ENCODE results near the gene SORCS3.

Gene SORCS3

GRCh38 chr10:105146436-105146835 lies 505.3 kb downstream of the SORCS3 start:
- H3K4me3 ChIP-seq (ENCODE audit: low read depth, low read length): no peak overlapping the region

GRCh38 chr10:105148456-105148855 lies 507.4 kb downstream of the SORCS3 start:
- H3K4me3 ChIP-seq (ENCODE audit: low read depth, low read length): no peak overlapping the region
- H3K36me3 ChIP-seq (ENCODE audit: control insufficient read depth, insufficient read depth, low read length): no peaks in the 10 kb centered on the region
- H3K27me3 ChIP-seq (ENCODE audit: control insufficient read depth, insufficient read depth, low read length): no peaks in the 10 kb centered on the region
- no peak overlapping the region for H3K9ac ChIP-seq (ENCODE audit: low read length)
- H3K27ac ChIP-seq (ENCODE audit: low read depth, low read length): no peak overlapping the region
- no peaks in the 10 kb centered on the region for H3K4me1 ChIP-seq (ENCODE audit: control insufficient read depth, insufficient read depth, low read length)
- H3K9me3 ChIP-seq (ENCODE audit: control insufficient read depth, insufficient read depth, low read depth, low read length): no peaks in the 10 kb centered on the region

More at GRCh38 chr10:105146436-105146835, 505.3 kb downstream of the SORCS3 start:
- H3K36me3 ChIP-seq (ENCODE audit: control insufficient read depth, insufficient read depth, low read length): no peaks in the 10 kb centered on the region
- H3K9ac ChIP-seq (ENCODE audit: low read length): no peak overlapping the region
- no peaks in the 10 kb centered on the region for H3K9me3 ChIP-seq (ENCODE audit: control insufficient read depth, insufficient read depth, low read depth, low read length)
- no peaks in the 10 kb centered on the region for H3K4me1 ChIP-seq (ENCODE audit: control insufficient read depth, insufficient read depth, low read length)
- H3K27ac ChIP-seq (ENCODE audit: low read depth, low read length): no peak overlapping the region
- H3K27me3 ChIP-seq (ENCODE audit: control insufficient read depth, insufficient read depth, low read length): no peaks in the 10 kb centered on the region

GRCh38 chr10:105148921-105149320 lies 507.8 kb downstream of the SORCS3 start:
- Histone ChIP-seq H3K4me1 (ENCODE audit: control insufficient read depth, insufficient read depth, low read length) (no peaks in the 10 kb centered on the region), H3K27me3 (ENCODE audit: control insufficient read depth, insufficient read depth, low read length) (no peaks in the 10 kb centered on the region), H3K36me3 (ENCODE audit: control insufficient read depth, insufficient read depth, low read length) (no peaks in the 10 kb centered on the region), H3K27ac (ENCODE audit: low read depth, low read length) (no peak overlapping the region), H3K4me3 (ENCODE audit: low read depth, low read length) (no peak overlapping the region), H3K9me3 (ENCODE audit: control insufficient read depth, insufficient read depth, low read depth, low read length) (no peaks in the 10 kb centered on the region), H3K9ac (ENCODE audit: low read length) (no peak overlapping the region)

- Histone ChIP-seq H3K9me3 (ENCODE audit: control insufficient read depth, insufficient read depth, low read depth, low read length) (no peaks in the 10 kb centered on the region), H3K36me3 (ENCODE audit: control insufficient read depth, insufficient read depth, low read length) (no peaks in the 10 kb centered on the region), H3K4me3 (ENCODE audit: low read depth, low read length) (no peak overlapping the region), H3K4me1 (ENCODE audit: control insufficient read depth, insufficient read depth, low read length) (no peaks in the 10 kb centered on the region), H3K27ac (ENCODE audit: low read depth, low read length) (no peak overlapping the region), H3K27me3 (ENCODE audit: control insufficient read depth, insufficient read depth, low read length) (no peaks in the 10 kb centered on the region), H3K9ac (ENCODE audit: low read length) (no peak overlapping the region)
These were observed 508.3 kb downstream of the SORCS3 start for GRCh38 chr10:105149371-105149891.

GRCh38 chr10:105150259-105150880 lies 509.3 kb downstream of the SORCS3 start:
- no peak overlapping the region for H3K27ac ChIP-seq (ENCODE audit: low read depth, low read length)
- no peaks in the 10 kb centered on the region for H3K9me3 ChIP-seq (ENCODE audit: control insufficient read depth, insufficient read depth, low read depth, low read length)
- no peak overlapping the region for H3K4me3 ChIP-seq (ENCODE audit: low read depth, low read length)
- H3K36me3 ChIP-seq (ENCODE audit: control insufficient read depth, insufficient read depth, low read length): no peaks in the 10 kb centered on the region
- H3K9ac ChIP-seq (ENCODE audit: low read length): no peak overlapping the region
- H3K27me3 ChIP-seq (ENCODE audit: control insufficient read depth, insufficient read depth, low read length): no peaks in the 10 kb centered on the region
- H3K4me1 ChIP-seq (ENCODE audit: control insufficient read depth, insufficient read depth, low read length): no peaks in the 10 kb centered on the region

- Histone ChIP-seq H3K36me3 (ENCODE audit: control insufficient read depth, insufficient read depth, low read length) (no peaks in the 10 kb centered on the region), H3K4me1 (ENCODE audit: control insufficient read depth, insufficient read depth, low read length) (no peaks in the 10 kb centered on the region), H3K27me3 (ENCODE audit: control insufficient read depth, insufficient read depth, low read length) (no peaks in the 10 kb centered on the region), H3K27ac (ENCODE audit: low read depth, low read length) (no peak overlapping the region), H3K9me3 (ENCODE audit: control insufficient read depth, insufficient read depth, low read depth, low read length) (no peaks in the 10 kb centered on the region), H3K4me3 (ENCODE audit: low read depth, low read length) (no peak overlapping the region), H3K9ac (ENCODE audit: low read length) (no peak overlapping the region)
These were observed 513.6 kb downstream of the SORCS3 start for GRCh38 chr10:105154736-105155135.

- H3K4me1 ChIP-seq (ENCODE audit: control insufficient read depth, insufficient read depth, low read length): peaks cover 5% of the 10 kb centered on the region
- no peak overlapping the region for H3K27ac ChIP-seq (ENCODE audit: low read depth, low read length)
- no peaks in the 10 kb centered on the region for H3K27me3 ChIP-seq (ENCODE audit: control insufficient read depth, insufficient read depth, low read length)
- no peak overlapping the region for H3K9ac ChIP-seq (ENCODE audit: low read length)
- no peaks in the 10 kb centered on the region for H3K9me3 ChIP-seq (ENCODE audit: control insufficient read depth, insufficient read depth, low read depth, low read length)
- no peak overlapping the region for H3K4me3 ChIP-seq (ENCODE audit: low read depth, low read length)
- H3K36me3 ChIP-seq (ENCODE audit: control insufficient read depth, insufficient read depth, low read length): no peaks in the 10 kb centered on the region
These were observed 518.2 kb downstream of the SORCS3 start for GRCh38 chr10:105159268-105159667.

- Histone ChIP-seq H3K36me3 (ENCODE audit: control insufficient read depth, insufficient read depth, low read length) (no peaks in the 10 kb centered on the region), H3K9me3 (ENCODE audit: control insufficient read depth, insufficient read depth, low read depth, low read length) (no peaks in the 10 kb centered on the region), H3K27me3 (ENCODE audit: control insufficient read depth, insufficient read depth, low read length) (no peaks in the 10 kb centered on the region), H3K27ac (ENCODE audit: low read depth, low read length) (no peak overlapping the region), H3K9ac (ENCODE audit: low read length) (no peak overlapping the region), H3K4me1 (ENCODE audit: control insufficient read depth, insufficient read depth, low read length) (peaks cover 5% of the 10 kb centered on the region), H3K4me3 (ENCODE audit: low read depth, low read length) (no peak overlapping the region)
These were observed 520.1 kb downstream of the SORCS3 start for GRCh38 chr10:105161149-105161548.

- Histone ChIP-seq H3K9me3 (ENCODE audit: control insufficient read depth, insufficient read depth, low read depth, low read length) (no peaks in the 10 kb centered on the region), H3K4me1 (ENCODE audit: control insufficient read depth, insufficient read depth, low read length) (peaks cover 5% of the 10 kb centered on the region), H3K9ac (ENCODE audit: low read length) (no peak overlapping the region), H3K27ac (ENCODE audit: low read depth, low read length) (no peak overlapping the region), H3K27me3 (ENCODE audit: control insufficient read depth, insufficient read depth, low read length) (no peaks in the 10 kb centered on the region), H3K36me3 (ENCODE audit: control insufficient read depth, insufficient read depth, low read length) (no peaks in the 10 kb centered on the region), H3K4me3 (ENCODE audit: low read depth, low read length) (no peak overlapping the region)
These were observed 520.7 kb downstream of the SORCS3 start for GRCh38 chr10:105161767-105162166.

- no peaks in the 10 kb centered on the region for H3K36me3 ChIP-seq (ENCODE audit: control insufficient read depth, insufficient read depth, low read length)
- no peaks in the 10 kb centered on the region for H3K4me1 ChIP-seq (ENCODE audit: control insufficient read depth, insufficient read depth, low read length)
- H3K9me3 ChIP-seq (ENCODE audit: control insufficient read depth, insufficient read depth, low read depth, low read length): no peaks in the 10 kb centered on the region
- H3K27ac ChIP-seq (ENCODE audit: low read depth, low read length): no peak overlapping the region
- no peak overlapping the region for H3K4me3 ChIP-seq (ENCODE audit: low read depth, low read length)
- H3K9ac ChIP-seq (ENCODE audit: low read length): no peak overlapping the region
- H3K27me3 ChIP-seq (ENCODE audit: control insufficient read depth, insufficient read depth, low read length): no peaks in the 10 kb centered on the region
These were observed 529.4 kb downstream of the SORCS3 start for GRCh38 chr10:105170521-105170920.

- Histone ChIP-seq H3K4me1 (ENCODE audit: control insufficient read depth, insufficient read depth, low read length) (no peaks in the 10 kb centered on the region), H3K4me3 (ENCODE audit: low read depth, low read length) (no peak overlapping the region), H3K27me3 (ENCODE audit: control insufficient read depth, insufficient read depth, low read length) (no peaks in the 10 kb centered on the region), H3K9me3 (ENCODE audit: control insufficient read depth, insufficient read depth, low read depth, low read length) (no peaks in the 10 kb centered on the region), H3K9ac (ENCODE audit: low read length) (no peak overlapping the region), H3K36me3 (ENCODE audit: control insufficient read depth, insufficient read depth, low read length) (no peaks in the 10 kb centered on the region), H3K27ac (ENCODE audit: low read depth, low read length) (no peak overlapping the region)
These were observed 530.9 kb downstream of the SORCS3 start for GRCh38 chr10:105171945-105172344.
